Measurements from ENCODE around the gene SPATC1L.

GRCh38 chr21:46223217-46223616, 39.0 kb upstream of the SPATC1L start:
- TF ChIP-seq CTCF (conservative IDR thresholded peaks at IDR 0.05; ENCODE audit: low read length) (no peak), EZH2phosphoT487 (IDR thresholded peaks at IDR 0.05; ENCODE audit: borderline replicate concordance, low read depth, low read length) (no peak)

Data from OCI-LY7 (cell line).